ENCODE results near the gene CLASRP. TPM values are rescaled to one million over a fixed set of nuclear protein-coding genes. Genes with fewer than 3 reads are reported as not detected.

Gene CLASRP
- total and polyA plus RNA-seq, 2 experiments from 2014 or later: 9.2 to 45.1 TPM

DNA sequence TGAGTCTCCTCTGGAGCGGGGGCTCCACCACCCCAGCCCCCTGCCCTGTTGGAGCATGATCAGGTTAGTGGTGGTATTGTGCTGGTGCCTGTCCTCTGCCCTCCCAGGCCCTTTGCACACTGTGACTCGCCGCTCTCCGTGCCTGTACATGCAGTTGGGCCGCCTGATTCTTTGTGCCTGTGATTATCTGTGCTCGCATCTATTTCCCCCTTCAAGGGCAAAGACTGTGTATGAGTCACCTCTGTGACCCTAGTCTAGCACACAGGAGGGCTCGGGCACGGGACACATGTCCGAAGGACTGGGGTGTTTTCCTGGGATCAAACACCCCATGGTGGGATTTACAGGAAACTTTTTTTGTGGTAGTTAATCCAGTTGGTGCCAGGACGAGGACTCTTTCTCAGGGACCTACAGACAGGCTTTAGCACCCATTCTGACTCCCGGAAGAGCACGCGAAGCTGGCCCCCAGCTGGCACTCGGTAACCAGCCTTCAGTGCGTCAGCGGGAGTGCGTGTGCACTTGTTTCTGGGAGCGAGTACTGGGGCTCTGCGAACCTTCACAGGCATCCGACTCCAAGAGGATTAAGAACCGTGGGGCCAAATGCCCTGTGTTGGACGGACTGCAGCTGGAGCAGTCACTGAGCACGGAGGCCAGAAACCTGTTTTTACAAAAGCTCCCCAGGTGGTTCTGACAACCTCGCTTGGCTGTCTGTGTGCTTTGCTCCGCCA, 60.8 kb downstream of the CLASRP start:
- H3K9ac ChIP-seq: no peak overlapping the region
- no peaks in the 10 kb centered on the region for H3K36me3 ChIP-seq (ENCODE audit: low read depth)
- TF ChIP-seq EZH2 (IDR thresholded peaks at IDR 0.05; ENCODE audit: insufficient read depth, poor library complexity, severe bottlenecking): no peak
- no peak for TF ChIP-seq EZH2phosphoT487 (IDR thresholded peaks at IDR 0.05; ENCODE audit: insufficient read depth, low read depth)
- no peak overlapping the region for H2AFZ ChIP-seq
- no peak overlapping the region for H3K4me2 ChIP-seq (ENCODE audit: unreplicated experiment)
- H4K20me1 ChIP-seq (ENCODE audit: insufficient read depth): peaks cover 11% of the 10 kb centered on the region
- peaks cover 100% of the 10 kb centered on the region for H3K79me2 ChIP-seq (ENCODE audit: insufficient read depth)
- in situ Hi-C loops (cut with MboI): no loop called here
- H3K9me3 ChIP-seq (ENCODE audit: low read depth): no peaks in the 10 kb centered on the region
- H3K27ac ChIP-seq: no peak overlapping the region
- no peaks in the 10 kb centered on the region for H3K27me3 ChIP-seq (replicated peaks; ENCODE audit: insufficient read depth)
- peaks cover 15% of the 10 kb centered on the region for H3K4me1 ChIP-seq (ENCODE audit: insufficient read depth)
- H3K9me2 ChIP-seq (ENCODE audit: insufficient read depth): no peaks in the 10 kb centered on the region
- no peak for DNase-seq
- no peak overlapping the region for H3K4me3 ChIP-seq
- WGBS, 2 experiments (ENCODE audit: low coverage in 1 of 2, low lambda C conversion rate in 2 of 2, missing lambda C conversion rate in 2 of 2): 86 to 89% methylated on average over 25 of the region's 25 CpGs
- H3F3A ChIP-seq (ENCODE audit: insufficient read depth): peaks cover 7% of the 10 kb centered on the region; the same call in 1 of the 2 replicates

- in situ Hi-C loops (cut with MboI): no loop called here
- peaks cover 11% of the 10 kb centered on the region for H4K20me1 ChIP-seq (ENCODE audit: insufficient read depth)
Observed at GRCh38 chr19:45100201-45100600, 61.4 kb downstream of the CLASRP start.

GRCh38 chr19:45100846-45101252, 62.0 kb downstream of the CLASRP start:
- H4K20me1 ChIP-seq (ENCODE audit: insufficient read depth): peaks cover 11% of the 10 kb centered on the region
- no peaks in the 10 kb centered on the region for H3K27me3 ChIP-seq (replicated peaks; ENCODE audit: insufficient read depth)
- no peak overlapping the region for H2AFZ ChIP-seq
- in situ Hi-C loops (cut with MboI): no loop called here
- H3K9ac ChIP-seq: no peak overlapping the region
- H3F3A ChIP-seq (ENCODE audit: insufficient read depth): peaks cover 7% of the 10 kb centered on the region; the same call in 1 of the 2 replicates
- peak; percentile 32 for DNase-seq
- H3K27ac ChIP-seq: no peak overlapping the region
- H3K4me2 ChIP-seq (ENCODE audit: unreplicated experiment): no peak overlapping the region
- H3K4me3 ChIP-seq: no peak overlapping the region
- H3K79me2 ChIP-seq (ENCODE audit: insufficient read depth): peaks cover 100% of the 10 kb centered on the region
- 85% methylated on average over 8 of the region's 8 CpGs for WGBS, 2 experiments (ENCODE audit: low coverage in 1 of 2, low lambda C conversion rate in 2 of 2, missing lambda C conversion rate in 2 of 2)
- H3K9me2 ChIP-seq (ENCODE audit: insufficient read depth): no peaks in the 10 kb centered on the region
- no peaks in the 10 kb centered on the region for H3K36me3 ChIP-seq (ENCODE audit: low read depth)
- TF ChIP-seq EZH2phosphoT487 (IDR thresholded peaks at IDR 0.05; ENCODE audit: insufficient read depth, low read depth): no peak
- no peak for TF ChIP-seq EZH2 (IDR thresholded peaks at IDR 0.05; ENCODE audit: insufficient read depth, poor library complexity, severe bottlenecking)
- H3K4me1 ChIP-seq (ENCODE audit: insufficient read depth): peaks cover 15% of the 10 kb centered on the region
- H3K9me3 ChIP-seq (ENCODE audit: low read depth): no peaks in the 10 kb centered on the region

More at GRCh38 chr19:45100201-45100600, 61.4 kb downstream of the CLASRP start:
- H3K4me2 ChIP-seq (ENCODE audit: unreplicated experiment): no peak overlapping the region
- H3K4me3 ChIP-seq: no peak overlapping the region
- peaks cover 100% of the 10 kb centered on the region for H3K79me2 ChIP-seq (ENCODE audit: insufficient read depth)
- no peaks in the 10 kb centered on the region for H3K36me3 ChIP-seq (ENCODE audit: low read depth)
- TF ChIP-seq EZH2 (IDR thresholded peaks at IDR 0.05; ENCODE audit: insufficient read depth, poor library complexity, severe bottlenecking) (no peak), EZH2phosphoT487 (IDR thresholded peaks at IDR 0.05; ENCODE audit: insufficient read depth, low read depth) (no peak)
- H3K9ac ChIP-seq: no peak overlapping the region
- H3K27ac ChIP-seq: no peak overlapping the region
- peaks cover 15% of the 10 kb centered on the region for H3K4me1 ChIP-seq (ENCODE audit: insufficient read depth)
- H3K27me3 ChIP-seq (replicated peaks; ENCODE audit: insufficient read depth): no peaks in the 10 kb centered on the region
- peaks cover 7% of the 10 kb centered on the region; the same call in 1 of the 2 replicates for H3F3A ChIP-seq (ENCODE audit: insufficient read depth)
- WGBS, 2 experiments (ENCODE audit: low coverage in 1 of 2, low lambda C conversion rate in 2 of 2, missing lambda C conversion rate in 2 of 2): 92 to 98% methylated on average over 3 of the region's 3 CpGs
- H3K9me2 ChIP-seq (ENCODE audit: insufficient read depth): no peaks in the 10 kb centered on the region
- no peak for DNase-seq
- H3K9me3 ChIP-seq (ENCODE audit: low read depth): no peaks in the 10 kb centered on the region
- H2AFZ ChIP-seq: no peak overlapping the region

- Histone ChIP-seq H2AFZ (no peak overlapping the region), H3K4me1 (ENCODE audit: insufficient read depth) (peaks cover 15% of the 10 kb centered on the region), H3K27me3 (replicated peaks; ENCODE audit: insufficient read depth) (no peaks in the 10 kb centered on the region), H3K36me3 (ENCODE audit: low read depth) (no peaks in the 10 kb centered on the region), H3K9me3 (ENCODE audit: low read depth) (no peaks in the 10 kb centered on the region), H3F3A (ENCODE audit: insufficient read depth) (peaks cover 7% of the 10 kb centered on the region; the same call in 1 of the 2 replicates), H3K4me3 (no peak overlapping the region), H3K27ac (no peak overlapping the region), H3K9me2 (ENCODE audit: insufficient read depth) (no peaks in the 10 kb centered on the region), H4K20me1 (ENCODE audit: insufficient read depth) (peaks cover 11% of the 10 kb centered on the region), H3K79me2 (ENCODE audit: insufficient read depth) (peaks cover 100% of the 10 kb centered on the region), H3K4me2 (ENCODE audit: unreplicated experiment) (no peak overlapping the region), H3K9ac (no peak overlapping the region)
- no peak for TF ChIP-seq EZH2phosphoT487 (IDR thresholded peaks at IDR 0.05; ENCODE audit: insufficient read depth, low read depth)
- no peak for TF ChIP-seq EZH2 (IDR thresholded peaks at IDR 0.05; ENCODE audit: insufficient read depth, poor library complexity, severe bottlenecking)
- 74 to 79% methylated on average over 8 of the region's 8 CpGs for WGBS, 2 experiments (ENCODE audit: low coverage in 1 of 2, low lambda C conversion rate in 2 of 2, missing lambda C conversion rate in 2 of 2)
- in situ Hi-C loops (cut with MboI): no loop called here
- no peak for DNase-seq
Observed at GRCh38 chr19:45101806-45102205, 63.0 kb downstream of the CLASRP start.
